ENCODE measurements around the gene DOCK1.

DOCK1 gene

DNA sequence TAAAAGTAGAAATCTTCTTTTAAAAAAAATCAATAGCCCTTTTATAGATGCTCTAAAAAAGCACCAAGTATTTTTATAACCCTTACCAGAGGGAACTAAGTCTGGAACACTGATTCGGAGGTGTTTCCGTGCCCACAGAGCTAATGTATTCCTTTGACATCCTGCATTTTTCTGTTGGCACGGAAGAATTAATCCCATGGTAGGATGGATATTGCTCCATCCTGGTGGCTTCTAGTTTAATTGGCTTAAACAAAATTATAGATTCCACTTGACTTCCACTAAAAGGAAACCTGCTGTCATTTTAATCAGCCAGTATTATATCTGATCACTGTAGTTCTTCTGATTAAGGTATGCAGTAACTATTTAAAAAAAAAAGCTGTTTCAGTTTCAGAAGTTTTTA, 479.8 kb downstream of the DOCK1 start:
- TF ChIP-seq, protein P1, sequence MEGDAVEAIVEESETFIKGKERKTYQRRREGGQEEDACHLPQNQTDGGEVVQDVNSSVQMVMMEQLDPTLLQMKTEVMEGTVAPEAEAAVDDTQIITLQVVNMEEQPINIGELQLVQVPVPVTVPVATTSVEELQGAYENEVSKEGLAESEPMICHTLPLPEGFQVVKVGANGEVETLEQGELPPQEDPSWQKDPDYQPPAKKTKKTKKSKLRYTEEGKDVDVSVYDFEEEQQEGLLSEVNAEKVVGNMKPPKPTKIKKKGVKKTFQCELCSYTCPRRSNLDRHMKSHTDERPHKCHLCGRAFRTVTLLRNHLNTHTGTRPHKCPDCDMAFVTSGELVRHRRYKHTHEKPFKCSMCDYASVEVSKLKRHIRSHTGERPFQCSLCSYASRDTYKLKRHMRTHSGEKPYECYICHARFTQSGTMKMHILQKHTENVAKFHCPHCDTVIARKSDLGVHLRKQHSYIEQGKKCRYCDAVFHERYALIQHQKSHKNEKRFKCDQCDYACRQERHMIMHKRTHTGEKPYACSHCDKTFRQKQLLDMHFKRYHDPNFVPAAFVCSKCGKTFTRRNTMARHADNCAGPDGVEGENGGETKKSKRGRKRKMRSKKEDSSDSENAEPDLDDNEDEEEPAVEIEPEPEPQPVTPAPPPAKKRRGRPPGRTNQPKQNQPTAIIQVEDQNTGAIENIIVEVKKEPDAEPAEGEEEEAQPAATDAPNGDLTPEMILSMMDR (conservative IDR thresholded peaks at IDR 0.05; ENCODE audit: low read depth, low read length): no peak
- no peak for DNase-seq (ENCODE audit: low read depth)

DNA sequence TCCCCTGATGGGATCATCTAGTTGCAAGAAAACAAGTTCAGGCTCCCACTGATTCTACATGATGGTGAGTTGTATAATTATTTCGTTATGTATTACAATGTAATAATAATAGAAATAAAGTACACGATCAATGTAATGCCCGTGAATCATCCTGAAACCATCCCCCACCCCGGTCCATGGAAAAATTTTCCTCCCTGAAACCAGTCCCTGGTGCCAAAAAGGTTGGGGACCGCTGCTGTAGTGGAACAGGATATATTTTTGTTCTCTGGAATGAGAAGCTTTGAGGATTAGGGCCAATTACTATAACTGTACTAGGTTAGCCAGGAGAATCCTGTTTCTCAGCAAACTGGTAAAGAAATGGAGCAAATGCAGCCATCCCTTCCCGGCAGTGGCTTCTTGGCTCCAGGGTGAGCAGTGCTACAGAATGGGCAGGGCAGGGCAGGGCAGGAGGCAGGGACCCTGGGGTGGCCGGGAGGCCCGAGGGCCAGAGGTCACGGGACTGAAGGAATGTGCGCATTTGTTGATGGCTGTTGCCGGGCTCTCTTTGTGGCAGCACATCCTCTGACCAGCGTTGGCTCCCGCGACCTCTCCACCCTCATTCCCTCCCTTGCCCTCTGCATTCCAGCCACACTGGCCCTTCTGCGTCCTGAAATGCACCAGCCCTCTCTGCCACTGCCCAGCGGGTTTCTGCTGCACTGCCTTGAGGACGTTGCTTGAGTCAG, 481.5 kb downstream of the DOCK1 start:
- TF ChIP-seq, protein P1 (conservative IDR thresholded peaks at IDR 0.05; ENCODE audit: low read depth, low read length): no peak
- DNase-seq (ENCODE audit: low read depth): no peak
- no peak overlapping the region for H3K4me3 ChIP-seq (ENCODE audit: low read length)

More for the DNA sequence above, 479.8 kb downstream of the DOCK1 start:
- H3K4me3 ChIP-seq (ENCODE audit: low read length): no peak overlapping the region

DNA sequence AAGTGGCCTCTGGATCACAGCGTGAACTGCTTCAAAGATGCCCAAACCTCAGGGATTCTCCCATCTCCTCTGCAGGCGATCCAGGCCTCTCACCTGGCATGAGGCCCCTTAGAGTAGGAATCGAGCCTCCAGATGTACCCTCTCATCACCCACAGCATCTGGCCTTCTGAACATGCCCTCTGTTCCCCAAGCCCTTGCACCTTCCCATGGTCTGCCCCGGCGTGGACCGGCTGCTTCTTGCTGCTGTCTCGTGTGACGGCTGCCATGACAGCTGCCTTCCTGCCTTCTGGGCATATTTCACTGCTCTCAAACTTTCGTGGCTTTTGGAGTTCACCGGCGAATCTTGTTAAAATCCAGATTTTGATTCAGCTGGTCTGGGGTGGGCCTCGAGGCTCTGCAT, 486.6 kb downstream of the DOCK1 start:
- TF ChIP-seq, protein P1 (conservative IDR thresholded peaks at IDR 0.05; ENCODE audit: low read depth, low read length): no peak
- no peak overlapping the region for H3K4me3 ChIP-seq (ENCODE audit: low read length)
- no peak for DNase-seq (ENCODE audit: low read depth)

DNA sequence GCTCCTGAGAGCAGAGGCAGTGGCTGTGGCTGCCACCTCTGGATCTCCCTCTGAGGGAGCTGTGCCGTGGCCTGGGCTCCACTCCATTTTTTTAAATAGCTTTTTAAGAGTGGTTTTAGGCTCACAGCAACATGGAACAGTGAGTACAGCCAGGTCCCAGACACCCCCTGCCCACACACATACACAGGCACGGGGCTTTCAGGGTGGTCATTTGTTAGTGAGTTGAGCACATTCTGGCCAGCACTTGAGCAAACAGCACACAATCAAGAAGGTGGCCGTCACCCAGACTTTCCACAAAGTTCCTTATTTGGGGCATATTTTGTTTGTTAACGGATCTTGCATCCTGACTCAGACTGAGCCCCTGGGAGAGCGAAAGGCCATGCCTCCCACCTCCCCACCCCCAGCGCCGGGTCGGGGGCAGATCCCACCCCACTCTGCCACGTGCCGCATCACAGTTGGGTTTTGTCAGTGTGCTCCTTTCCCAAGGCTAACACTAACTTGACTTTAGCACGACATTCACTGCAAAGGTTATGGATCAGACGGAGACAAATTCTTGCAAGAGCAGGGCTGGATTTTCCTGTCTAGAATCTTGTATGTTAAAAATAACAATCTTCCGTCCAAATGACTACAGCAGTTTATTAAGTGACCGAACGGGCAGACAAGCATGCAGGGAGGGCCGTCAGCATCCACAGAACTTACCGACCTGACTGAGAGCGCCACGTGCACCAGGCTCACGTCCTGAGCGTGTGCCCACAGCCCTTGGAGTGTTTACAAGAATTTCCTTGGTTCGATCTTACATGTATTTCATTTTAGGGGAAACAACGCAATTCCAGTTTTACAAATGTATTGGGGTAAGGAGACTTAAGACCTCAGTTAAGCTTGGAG, 487.4 kb downstream of the DOCK1 start:
- DNase-seq (ENCODE audit: low read depth): no peak
- TF ChIP-seq, protein P1 (conservative IDR thresholded peaks at IDR 0.05; ENCODE audit: low read depth, low read length): no peak
- H3K4me3 ChIP-seq (ENCODE audit: low read length): no peak overlapping the region

DNA sequence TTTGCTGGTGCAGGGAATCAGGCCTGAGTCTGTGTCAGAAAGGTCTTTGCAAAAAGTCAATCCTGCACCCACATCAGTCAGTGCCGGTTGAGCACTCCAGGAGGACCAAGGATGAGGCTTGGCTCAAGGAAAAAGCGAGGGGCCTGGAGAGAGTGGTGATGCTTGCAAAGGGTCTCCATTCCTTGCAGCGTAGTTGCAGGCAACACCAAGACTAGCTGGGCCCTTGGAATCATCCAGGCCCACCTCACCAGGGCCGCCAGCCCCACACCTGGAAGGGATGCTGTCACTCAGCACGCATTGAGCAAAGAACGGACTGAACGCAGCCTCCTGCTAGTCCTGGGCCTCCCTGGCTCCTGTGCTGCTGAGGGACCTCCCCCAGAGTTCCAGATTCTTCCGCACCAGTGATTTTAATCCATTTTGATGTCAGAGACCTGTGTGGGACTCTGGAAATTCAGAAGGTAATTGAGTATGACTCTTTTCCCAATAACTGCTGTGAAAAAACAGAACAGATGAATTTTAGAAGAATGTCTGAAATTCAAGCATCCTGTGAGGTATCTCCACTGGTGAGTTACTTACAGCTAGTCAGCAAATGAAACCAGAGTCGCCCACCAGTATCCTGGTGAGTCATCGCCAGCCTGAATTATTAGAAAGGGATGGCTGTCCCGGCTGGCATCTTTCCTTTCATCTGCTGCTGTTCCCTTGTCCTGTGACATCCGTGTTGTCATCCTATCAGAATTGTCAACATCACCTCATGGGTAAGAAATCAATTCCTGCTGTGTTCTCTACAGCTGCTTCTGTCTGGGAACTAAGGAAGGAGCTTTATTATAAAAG, 493.1 kb downstream of the DOCK1 start:
- TF ChIP-seq, protein P1 (conservative IDR thresholded peaks at IDR 0.05; ENCODE audit: low read depth, low read length): no peak
- no peak overlapping the region for H3K4me3 ChIP-seq (ENCODE audit: low read length)
- peak; percentile 39 for DNase-seq (ENCODE audit: low read depth)

DNA sequence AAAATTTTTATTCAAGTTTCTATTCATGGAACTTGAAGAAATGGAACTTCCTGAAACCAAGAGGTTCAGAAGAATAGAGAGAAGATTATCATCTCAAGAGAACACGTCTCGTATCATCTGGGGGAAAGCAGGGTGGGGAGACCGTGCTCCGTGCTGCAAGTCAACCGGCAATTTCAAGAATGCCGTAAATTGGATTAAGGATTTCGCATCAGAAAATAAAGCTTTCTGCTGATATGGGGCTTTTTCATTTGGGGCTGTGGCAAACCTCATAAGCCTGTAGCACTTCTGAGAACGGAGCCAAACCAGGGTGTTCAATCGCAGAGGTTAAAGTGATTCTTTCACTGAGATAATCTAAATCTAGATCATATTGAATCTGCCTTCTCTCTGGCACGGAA, 493.7 kb downstream of the DOCK1 start:
- peak; percentile 56 for DNase-seq (ENCODE audit: low read depth)
- H3K4me3 ChIP-seq (ENCODE audit: low read length): no peak overlapping the region
- TF ChIP-seq, protein P1 (conservative IDR thresholded peaks at IDR 0.05; ENCODE audit: low read depth, low read length): no peak

Data from retinal pigment epithelial cell (primary cell).